Liver (tissue), 9 donors: ENCODE data around the gene IFT43. TPM values are rescaled to one million over a fixed set of nuclear protein-coding genes. Genes with fewer than 3 reads are reported as not detected.

ENCODE experiments used
- DNase-seq: peaks from one replicate; pipeline ENCODE4 v3.0.0-alpha.2; 2017; ENCODE audit warnings: low spot score
- H3K27ac ChIP-seq, 2 donors: one replicate each; pipeline ENCODE4 v1.7.0; 2013; ENCODE audit warnings: inconsistent platforms in 2 of 2, low read length in 2 of 2, control low read depth in 1 of 2, low read depth in 1 of 2, mild to moderate bottlenecking in 1 of 2
- H3K27me3 ChIP-seq, 4 donors: one replicate each; pipeline versions ENCODE4 v1.6.1 to v1.7.0; 2013; ENCODE audit warnings: low read length in 3 of 4, inconsistent platforms in 1 of 4, mild to moderate bottlenecking in 1 of 4, moderate library complexity in 1 of 4; ENCODE audit not compliant: control insufficient read depth in 4 of 4, insufficient read depth in 4 of 4
- H3K36me3 ChIP-seq, 4 donors: one replicate each; pipeline versions ENCODE4 v1.6.1 to v1.7.0; 2013; ENCODE audit warnings: low read length in 3 of 4, mild to moderate bottlenecking in 3 of 4, low read depth in 1 of 4, moderate library complexity in 1 of 4; ENCODE audit not compliant: control insufficient read depth in 4 of 4, insufficient read depth in 3 of 4
- H3K4me1 ChIP-seq, 4 donors: one replicate each; pipeline versions ENCODE4 v1.6.1 to v1.7.0; 2013; ENCODE audit warnings: low read length in 3 of 4, mild to moderate bottlenecking in 3 of 4, moderate library complexity in 1 of 4; ENCODE audit not compliant: control insufficient read depth in 4 of 4, insufficient read depth in 4 of 4
- H3K4me3 ChIP-seq, 3 donors: one replicate each; pipeline versions ENCODE4 v1.6.1 to v1.7.0; 2013; ENCODE audit warnings: low read length in 3 of 3, control low read depth in 1 of 3, low read depth in 1 of 3, mild to moderate bottlenecking in 1 of 3
- H3K9ac ChIP-seq, 2 donors: one replicate each; pipeline ENCODE4 v1.7.0; 2013; ENCODE audit warnings: low read length in 2 of 2, mild to moderate bottlenecking in 2 of 2, moderate library complexity in 2 of 2, control low read depth in 1 of 2, low read depth in 1 of 2
- H3K9me3 ChIP-seq, 4 donors: one replicate each; pipeline versions ENCODE4 v1.6.1 to v1.7.0; 2013; ENCODE audit warnings: low read length in 3 of 4; ENCODE audit not compliant: control insufficient read depth in 4 of 4
- EGR1 ChIP-seq, 2 donors: IDR thresholded peaks; 2 replicates each; pipeline ENCODE4 v1.6.1; 2016 to 2018; ENCODE audit warnings: antibody characterized with exemption in 2 of 2, low read depth in 2 of 2
- FOXA1 ChIP-seq: IDR thresholded peaks from 2 replicates; pipeline ENCODE4 v1.6.1; 2016; ENCODE audit warnings: antibody characterized with exemption
- FOXA2 ChIP-seq: IDR thresholded peaks from 2 replicates; pipeline ENCODE4 v1.6.1; 2016; ENCODE audit warnings: antibody characterized with exemption
- GABPA ChIP-seq, 2 donors: IDR thresholded peaks in 1 of 2; conservative IDR thresholded peaks in 1 of 2; 2 replicates each; pipeline ENCODE4 v1.6.1; 2016; ENCODE audit warnings: antibody characterized with exemption in 2 of 2, mild to moderate bottlenecking in 1 of 2, moderate library complexity in 1 of 2
- HNF4A ChIP-seq, 2 donors: conservative IDR thresholded peaks; 2 replicates each; pipeline ENCODE4 v1.6.1; 2016; ENCODE audit warnings: antibody characterized with exemption in 2 of 2, mild to moderate bottlenecking in 2 of 2
- HNF4G ChIP-seq: IDR thresholded peaks from 2 replicates; pipeline ENCODE4 v1.6.1; 2016; ENCODE audit warnings: antibody characterized with exemption
- JUND ChIP-seq, 2 donors: IDR thresholded peaks; 2 replicates each; pipeline ENCODE4 v1.6.1; 2016; ENCODE audit warnings: antibody characterized with exemption in 2 of 2
- NR2F2 ChIP-seq: IDR thresholded peaks from 2 replicates; pipeline ENCODE4 v1.6.1; 2016; ENCODE audit warnings: antibody characterized with exemption
- RAD21 ChIP-seq, 2 donors: IDR thresholded peaks; 2 replicates each; pipeline ENCODE4 v1.6.1; 2016; ENCODE audit warnings: antibody characterized with exemption in 2 of 2, mild to moderate bottlenecking in 2 of 2
- RXRA ChIP-seq, 2 donors: IDR thresholded peaks; 2 replicates each; pipeline ENCODE4 v1.6.1; 2017 to 2018; ENCODE audit warnings: antibody characterized with exemption in 2 of 2, mild to moderate bottlenecking in 1 of 2
- SP1 ChIP-seq: IDR thresholded peaks from 2 replicates; pipeline ENCODE4 v1.6.1; 2018; ENCODE audit warnings: antibody characterized with exemption, mild to moderate bottlenecking
- TAF1 ChIP-seq: conservative IDR thresholded peaks from 2 replicates; pipeline ENCODE4 v1.6.1; 2016; ENCODE audit warnings: antibody characterized with exemption, mild to moderate bottlenecking
- YY1 ChIP-seq: IDR thresholded peaks from 2 replicates; pipeline ENCODE4 v1.6.1; 2016; ENCODE audit warnings: antibody characterized with exemption, mild to moderate bottlenecking
- WGBS: extraction: QIAGEN DNeasy Blood & Tissue Kit; methylation state at CpG from one replicate; pipeline ENCODE4 v1.1.7; 2013; 5-methylcytosine and 5-hydroxymethylcytosine counted together
- polyA plus RNA-seq, 2 donors: library from polyadenylated mRNA; stranded (reverse) in 1 of 2; unstranded in 1 of 2; fragments of 200-250 nt in 1 of 2; fragments of >200 nt in 1 of 2; fragmentation: Nextera tagmentation in 1 of 2; extraction: Ambion mirVana in 1 of 2; gene quantifications; one replicate each; pipeline versions ENCODE4 v1.2.1 to v1.2.3, GENCODE V29; 2013 to 2015
- total RNA-seq, 2 donors: library from RNA; depleted of rRNA; stranded (reverse); fragments of >200 nt; gene quantifications; one replicate each; pipeline ENCODE4 v1.2.3, GENCODE V29; 2014
- TF ChIP-seq, protein P1 (sequence below): IDR thresholded peaks from 2 replicates; pipeline ENCODE4 v1.6.1; 2016; ENCODE audit warnings: antibody characterized with exemption, mild to moderate bottlenecking
- TF ChIP-seq, protein P2 (sequence below): fragments of 150-350 bp; IDR thresholded peaks from 2 replicates; pipeline ENCODE4 v1.5.1; 2017; ENCODE audit warnings: improper control_type of control experiment, low read depth, low read length; ENCODE audit not compliant: missing input control
- TF ChIP-seq, protein P3 (sequence below): IDR thresholded peaks from 2 replicates; pipeline ENCODE4 v1.6.1; 2016; ENCODE audit warnings: antibody characterized with exemption
- TF ChIP-seq, protein P4 (sequence below): IDR thresholded peaks from 2 replicates; pipeline ENCODE4 v1.6.1; 2016; ENCODE audit warnings: antibody characterized with exemption
- TF ChIP-seq, protein P5 (sequence below): IDR thresholded peaks from 2 replicates; pipeline ENCODE4 v1.6.1; 2016; ENCODE audit warnings: antibody characterized with exemption
- donor health status: healthy.
- donor health status: healthy.
- donor health status: healthy.
- donor health status: healthy.
- donor health status: healthy.

The IFT43 gene
- total and polyA plus RNA-seq, 4 donors = 7.8 to 33.6 (median 19.3) TPM

DNA sequence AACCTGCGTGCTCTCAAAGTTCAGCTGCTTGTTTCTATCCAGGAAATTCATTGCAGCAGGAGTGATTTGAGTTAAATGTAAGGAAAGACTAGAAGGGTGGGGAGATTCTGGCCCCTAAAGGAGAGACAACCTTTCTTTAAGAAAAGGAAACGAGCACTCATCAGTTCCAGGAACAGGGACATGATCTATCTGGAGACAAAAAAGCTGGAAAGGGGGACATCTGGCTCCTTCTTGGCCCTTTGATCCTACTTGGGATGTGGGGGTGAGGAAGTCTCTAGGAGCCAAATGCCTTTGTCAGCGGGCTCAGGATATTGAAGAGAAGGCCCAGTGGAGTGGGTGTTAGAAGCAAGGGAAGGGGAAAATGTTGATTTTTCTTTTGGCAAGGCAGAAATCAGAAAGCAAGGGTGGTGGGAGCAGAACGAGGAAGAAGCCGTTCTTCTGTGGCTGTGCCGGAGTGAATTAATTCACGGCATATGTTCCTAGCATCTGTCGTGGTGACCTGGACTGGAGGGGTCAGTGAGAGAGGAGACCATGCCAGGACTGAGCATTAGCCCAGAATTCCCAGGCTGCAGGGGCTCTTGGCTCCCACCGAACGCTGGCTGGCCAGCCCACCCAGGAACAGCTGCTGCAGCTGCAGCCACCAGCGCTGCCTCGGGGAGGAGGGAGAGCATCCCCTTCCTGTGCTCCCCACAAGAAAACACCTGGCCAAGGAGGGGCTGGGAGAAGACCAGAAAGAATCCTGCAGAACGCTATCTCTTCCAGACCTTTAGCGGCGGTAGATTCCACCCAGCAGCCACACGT lies 103.4 kb downstream of the IFT43 start:
- H3K27me3 ChIP-seq = no peaks in the 10 kb centered on the region
- TF ChIP-seq, protein P1, sequence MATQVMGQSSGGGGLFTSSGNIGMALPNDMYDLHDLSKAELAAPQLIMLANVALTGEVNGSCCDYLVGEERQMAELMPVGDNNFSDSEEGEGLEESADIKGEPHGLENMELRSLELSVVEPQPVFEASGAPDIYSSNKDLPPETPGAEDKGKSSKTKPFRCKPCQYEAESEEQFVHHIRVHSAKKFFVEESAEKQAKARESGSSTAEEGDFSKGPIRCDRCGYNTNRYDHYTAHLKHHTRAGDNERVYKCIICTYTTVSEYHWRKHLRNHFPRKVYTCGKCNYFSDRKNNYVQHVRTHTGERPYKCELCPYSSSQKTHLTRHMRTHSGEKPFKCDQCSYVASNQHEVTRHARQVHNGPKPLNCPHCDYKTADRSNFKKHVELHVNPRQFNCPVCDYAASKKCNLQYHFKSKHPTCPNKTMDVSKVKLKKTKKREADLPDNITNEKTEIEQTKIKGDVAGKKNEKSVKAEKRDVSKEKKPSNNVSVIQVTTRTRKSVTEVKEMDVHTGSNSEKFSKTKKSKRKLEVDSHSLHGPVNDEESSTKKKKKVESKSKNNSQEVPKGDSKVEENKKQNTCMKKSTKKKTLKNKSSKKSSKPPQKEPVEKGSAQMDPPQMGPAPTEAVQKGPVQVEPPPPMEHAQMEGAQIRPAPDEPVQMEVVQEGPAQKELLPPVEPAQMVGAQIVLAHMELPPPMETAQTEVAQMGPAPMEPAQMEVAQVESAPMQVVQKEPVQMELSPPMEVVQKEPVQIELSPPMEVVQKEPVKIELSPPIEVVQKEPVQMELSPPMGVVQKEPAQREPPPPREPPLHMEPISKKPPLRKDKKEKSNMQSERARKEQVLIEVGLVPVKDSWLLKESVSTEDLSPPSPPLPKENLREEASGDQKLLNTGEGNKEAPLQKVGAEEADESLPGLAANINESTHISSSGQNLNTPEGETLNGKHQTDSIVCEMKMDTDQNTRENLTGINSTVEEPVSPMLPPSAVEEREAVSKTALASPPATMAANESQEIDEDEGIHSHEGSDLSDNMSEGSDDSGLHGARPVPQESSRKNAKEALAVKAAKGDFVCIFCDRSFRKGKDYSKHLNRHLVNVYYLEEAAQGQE = no peak
- DNase-seq = no peak
- no peaks in the 10 kb centered on the region for H3K36me3 ChIP-seq
- no peak overlapping the region for H3K27ac ChIP-seq
- H3K4me1 ChIP-seq = no peaks in the 10 kb centered on the region
- no peak overlapping the region for H3K4me3 ChIP-seq
- H3K9me3 ChIP-seq = no peaks in the 10 kb centered on the region
- 79% methylated on average over 16 of the region's 16 CpGs for WGBS
- no peak overlapping the region for H3K9ac ChIP-seq

DNA sequence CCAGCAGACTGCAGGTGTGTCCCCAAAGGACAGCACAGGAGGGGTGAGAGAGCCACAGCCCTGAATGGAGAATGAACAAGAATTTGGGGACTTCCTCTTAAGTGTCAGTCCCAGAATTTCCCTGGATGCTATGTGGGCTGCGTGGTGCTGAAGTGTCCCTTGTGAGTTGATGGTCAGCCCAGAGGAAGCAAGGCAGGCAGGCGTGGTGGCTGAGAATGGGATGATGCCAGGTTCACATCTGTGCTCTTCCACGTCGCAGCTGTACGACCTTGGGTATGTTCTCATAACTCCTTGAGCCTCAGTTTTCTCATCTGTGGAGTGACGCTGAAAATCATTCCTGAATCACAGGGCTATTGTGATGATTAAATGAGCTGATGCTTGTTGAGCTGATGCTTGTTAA lies 104.0 kb downstream of the IFT43 start:
- Histone ChIP-seq H3K9ac (no peak overlapping the region), H3K4me3 (no peak overlapping the region), H3K9me3 (no peaks in the 10 kb centered on the region), H3K36me3 (no peaks in the 10 kb centered on the region), H3K4me1 (no peaks in the 10 kb centered on the region), H3K27me3 (no peaks in the 10 kb centered on the region), H3K27ac (no peak overlapping the region)
- TF ChIP-seq NR2F2 (no peak), JUND (IDR thresholded peaks at IDR 0.05) (no peak), RAD21 (IDR thresholded peaks at IDR 0.05) (no peak), RXRA (IDR thresholded peaks at IDR 0.05) (no peak), YY1 (no peak), GABPA (IDR thresholded peaks at IDR 0.05 in 1 of 2, conservative IDR thresholded peaks at IDR 0.05 in 1 of 2) (no peak), HNF4A (conservative IDR thresholded peaks at IDR 0.05) (no peak), HNF4G (no peak), EGR1 (IDR thresholded peaks at IDR 0.05; ENCODE audit: low read depth in 2 of 2) (no peak), SP1 (no peak), TAF1 (no peak), FOXA1 (no peak), FOXA2 (no peak)
- TF ChIP-seq, protein P1 = no peak
- TF ChIP-seq, protein P2, sequence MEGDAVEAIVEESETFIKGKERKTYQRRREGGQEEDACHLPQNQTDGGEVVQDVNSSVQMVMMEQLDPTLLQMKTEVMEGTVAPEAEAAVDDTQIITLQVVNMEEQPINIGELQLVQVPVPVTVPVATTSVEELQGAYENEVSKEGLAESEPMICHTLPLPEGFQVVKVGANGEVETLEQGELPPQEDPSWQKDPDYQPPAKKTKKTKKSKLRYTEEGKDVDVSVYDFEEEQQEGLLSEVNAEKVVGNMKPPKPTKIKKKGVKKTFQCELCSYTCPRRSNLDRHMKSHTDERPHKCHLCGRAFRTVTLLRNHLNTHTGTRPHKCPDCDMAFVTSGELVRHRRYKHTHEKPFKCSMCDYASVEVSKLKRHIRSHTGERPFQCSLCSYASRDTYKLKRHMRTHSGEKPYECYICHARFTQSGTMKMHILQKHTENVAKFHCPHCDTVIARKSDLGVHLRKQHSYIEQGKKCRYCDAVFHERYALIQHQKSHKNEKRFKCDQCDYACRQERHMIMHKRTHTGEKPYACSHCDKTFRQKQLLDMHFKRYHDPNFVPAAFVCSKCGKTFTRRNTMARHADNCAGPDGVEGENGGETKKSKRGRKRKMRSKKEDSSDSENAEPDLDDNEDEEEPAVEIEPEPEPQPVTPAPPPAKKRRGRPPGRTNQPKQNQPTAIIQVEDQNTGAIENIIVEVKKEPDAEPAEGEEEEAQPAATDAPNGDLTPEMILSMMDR = no peak
- TF ChIP-seq, protein P3, sequence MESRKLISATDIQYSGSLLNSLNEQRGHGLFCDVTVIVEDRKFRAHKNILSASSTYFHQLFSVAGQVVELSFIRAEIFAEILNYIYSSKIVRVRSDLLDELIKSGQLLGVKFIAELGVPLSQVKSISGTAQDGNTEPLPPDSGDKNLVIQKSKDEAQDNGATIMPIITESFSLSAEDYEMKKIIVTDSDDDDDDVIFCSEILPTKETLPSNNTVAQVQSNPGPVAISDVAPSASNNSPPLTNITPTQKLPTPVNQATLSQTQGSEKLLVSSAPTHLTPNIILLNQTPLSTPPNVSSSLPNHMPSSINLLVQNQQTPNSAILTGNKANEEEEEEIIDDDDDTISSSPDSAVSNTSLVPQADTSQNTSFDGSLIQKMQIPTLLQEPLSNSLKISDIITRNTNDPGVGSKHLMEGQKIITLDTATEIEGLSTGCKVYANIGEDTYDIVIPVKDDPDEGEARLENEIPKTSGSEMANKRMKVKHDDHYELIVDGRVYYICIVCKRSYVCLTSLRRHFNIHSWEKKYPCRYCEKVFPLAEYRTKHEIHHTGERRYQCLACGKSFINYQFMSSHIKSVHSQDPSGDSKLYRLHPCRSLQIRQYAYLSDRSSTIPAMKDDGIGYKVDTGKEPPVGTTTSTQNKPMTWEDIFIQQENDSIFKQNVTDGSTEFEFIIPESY = no peak
- TF ChIP-seq, protein P4, sequence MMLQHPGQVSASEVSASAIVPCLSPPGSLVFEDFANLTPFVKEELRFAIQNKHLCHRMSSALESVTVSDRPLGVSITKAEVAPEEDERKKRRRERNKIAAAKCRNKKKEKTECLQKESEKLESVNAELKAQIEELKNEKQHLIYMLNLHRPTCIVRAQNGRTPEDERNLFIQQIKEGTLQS = no peak
- TF ChIP-seq, protein P5, sequence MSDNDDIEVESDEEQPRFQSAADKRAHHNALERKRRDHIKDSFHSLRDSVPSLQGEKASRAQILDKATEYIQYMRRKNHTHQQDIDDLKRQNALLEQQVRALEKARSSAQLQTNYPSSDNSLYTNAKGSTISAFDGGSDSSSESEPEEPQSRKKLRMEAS = no peak
- WGBS = 86% methylated on average over 6 of the region's 6 CpGs
- DNase-seq = no peak
